SK-N-SH (cell line): ENCODE measurements around the gene FATE1.

Source experiments
- CTCF ChIP-seq: fragments of 200-600 bp; sonication (generic); IDR thresholded peaks from 2 replicates; pipeline ENCODE4 v1.6.1; 2017; ENCODE audit warnings: antibody characterized with exemption, mild to moderate bottlenecking, moderate library complexity
- EP300 ChIP-seq, 2 experiments: IDR thresholded peaks; 2 replicates each; pipeline versions ENCODE4 v1.4.0 to v1.6.1; 2012; ENCODE audit warnings: borderline replicate concordance in 1 of 2, low read depth in 1 of 2, low read length in 1 of 2
- FOXJ3 ChIP-seq: sonication (generic); formaldehyde crosslinking; IDR thresholded peaks from 2 replicates; pipeline ENCODE4 v1.5.1; 2020; ENCODE audit warnings: mild to moderate bottlenecking, missing genetic modification reagents
- IRF3 ChIP-seq: fragments of 150-350 bp; IDR thresholded peaks from 2 replicates; pipeline ENCODE4 v1.6.1; 2016; ENCODE audit warnings: mild to moderate bottlenecking, low read depth, low read length
- MAX ChIP-seq: IDR thresholded peaks from 2 replicates; pipeline ENCODE4 v1.4.0; 2012; ENCODE audit warnings: low read depth
- RAD21 ChIP-seq: IDR thresholded peaks from 2 replicates; pipeline ENCODE4 v1.6.1; 2012; ENCODE audit warnings: mild to moderate bottlenecking, low read length
- RFX5 ChIP-seq: IDR thresholded peaks from 2 replicates; pipeline ENCODE4 v1.6.1; 2012; ENCODE audit warnings: mild to moderate bottlenecking, improper control_type of control experiment, low read length
- USF2 ChIP-seq: fragments of 150-350 bp; IDR thresholded peaks from 2 replicates; pipeline ENCODE4 v1.6.1; 2017; ENCODE audit warnings: antibody characterized with exemption, low read length, low read depth, borderline replicate concordance

- TF ChIP-seq RAD21 (no peak), IRF3 (no peak), RFX5 (no peak), EP300 (IDR thresholded peaks at IDR 0.05; ENCODE audit: borderline replicate concordance in 1 of 2, low read depth in 1 of 2, low read length in 1 of 2) (no peak), USF2 (no peak), CTCF (no peak), FOXJ3 (CRISPR knock-in tag) (no peak), MAX (no peak)
Observed at GRCh38 chrX:151712253-151712652, 3.6 kb upstream of the FATE1 start.
